Mucosa of stomach (tissue), 1 donor: ENCODE measurements around the gene UNC50.

Source experiments
- H3K27me3 ChIP-seq: one replicate; pipeline ENCODE4 v1.7.0; 2013; ENCODE audit warnings: mild to moderate bottlenecking, low read length; ENCODE audit not compliant: control insufficient read depth, insufficient read depth
- H3K36me3 ChIP-seq: one replicate; pipeline ENCODE4 v1.7.0; 2013; ENCODE audit warnings: low read length; ENCODE audit not compliant: control insufficient read depth, insufficient read depth
- H3K4me1 ChIP-seq: one replicate; pipeline ENCODE4 v1.7.0; 2013; ENCODE audit warnings: mild to moderate bottlenecking, low read length; ENCODE audit not compliant: control insufficient read depth, insufficient read depth
- H3K4me3 ChIP-seq: one replicate; pipeline ENCODE4 v1.7.0; 2013; ENCODE audit warnings: low read length
- H3K9ac ChIP-seq: one replicate; pipeline ENCODE4 v1.7.0; 2013; ENCODE audit warnings: mild to moderate bottlenecking, low read length, moderate library complexity
- H3K9me3 ChIP-seq: one replicate; pipeline ENCODE4 v1.7.0; 2013; ENCODE audit warnings: mild to moderate bottlenecking, low read length, moderate library complexity; ENCODE audit not compliant: control insufficient read depth
- donor health status: Pancreatic carcinoma.

The UNC50 gene

GRCh38 chr2:98568161-98568956 is 40.0 kb upstream of the UNC50 start:
- H3K4me1 ChIP-seq = no peaks in the 10 kb centered on the region
- H3K9ac ChIP-seq = no peak overlapping the region
- no peaks in the 10 kb centered on the region for H3K27me3 ChIP-seq
- peaks cover 6% of the 10 kb centered on the region for H3K36me3 ChIP-seq
- no peak overlapping the region for H3K4me3 ChIP-seq
- H3K9me3 ChIP-seq = no peaks in the 10 kb centered on the region

- peaks cover 6% of the 10 kb centered on the region for H3K36me3 ChIP-seq
Measured at GRCh38 chr2:98569197-98569793, 39.1 kb upstream of the UNC50 start.

GRCh38 chr2:98569915-98570314 is 38.5 kb upstream of the UNC50 start:
- Histone ChIP-seq H3K4me3 (no peak overlapping the region), H3K27me3 (no peaks in the 10 kb centered on the region), H3K9ac (no peak overlapping the region), H3K9me3 (no peaks in the 10 kb centered on the region), H3K36me3 (peaks cover 6% of the 10 kb centered on the region), H3K4me1 (no peaks in the 10 kb centered on the region)

More at GRCh38 chr2:98569197-98569793, 39.1 kb upstream of the UNC50 start:
- Histone ChIP-seq H3K4me3 (no peak overlapping the region), H3K9me3 (no peaks in the 10 kb centered on the region), H3K9ac (no peak overlapping the region), H3K4me1 (no peaks in the 10 kb centered on the region), H3K27me3 (no peaks in the 10 kb centered on the region)

- H3K9ac ChIP-seq = no peak overlapping the region
- no peak overlapping the region for H3K4me3 ChIP-seq
- H3K9me3 ChIP-seq = no peaks in the 10 kb centered on the region
- no peaks in the 10 kb centered on the region for H3K27me3 ChIP-seq
- no peaks in the 10 kb centered on the region for H3K4me1 ChIP-seq
- peaks cover 6% of the 10 kb centered on the region for H3K36me3 ChIP-seq
Measured at GRCh38 chr2:98570356-98570755, 38.0 kb upstream of the UNC50 start.

- peaks cover 6% of the 10 kb centered on the region for H3K36me3 ChIP-seq
- H3K9ac ChIP-seq = no peak overlapping the region
- no peak overlapping the region for H3K4me3 ChIP-seq
- H3K9me3 ChIP-seq = no peaks in the 10 kb centered on the region
- H3K4me1 ChIP-seq = no peaks in the 10 kb centered on the region
- no peaks in the 10 kb centered on the region for H3K27me3 ChIP-seq
Measured at GRCh38 chr2:98571121-98571701, 37.2 kb upstream of the UNC50 start.

GRCh38 chr2:98571796-98572195 is 36.6 kb upstream of the UNC50 start:
- peaks cover 6% of the 10 kb centered on the region for H3K36me3 ChIP-seq
- H3K4me3 ChIP-seq = no peak overlapping the region
- H3K9ac ChIP-seq = no peak overlapping the region
- no peaks in the 10 kb centered on the region for H3K27me3 ChIP-seq
- H3K9me3 ChIP-seq = no peaks in the 10 kb centered on the region
- H3K4me1 ChIP-seq = no peaks in the 10 kb centered on the region

GRCh38 chr2:98572211-98572610 is 36.2 kb upstream of the UNC50 start:
- H3K27me3 ChIP-seq = no peaks in the 10 kb centered on the region
- H3K9ac ChIP-seq = no peak overlapping the region
- H3K36me3 ChIP-seq = peaks cover 6% of the 10 kb centered on the region
- H3K9me3 ChIP-seq = no peaks in the 10 kb centered on the region
- no peaks in the 10 kb centered on the region for H3K4me1 ChIP-seq
- H3K4me3 ChIP-seq = no peak overlapping the region

GRCh38 chr2:98572676-98573075 is 35.7 kb upstream of the UNC50 start:
- H3K9me3 ChIP-seq = no peaks in the 10 kb centered on the region
- H3K4me3 ChIP-seq = no peak overlapping the region
- no peak overlapping the region for H3K9ac ChIP-seq
- H3K27me3 ChIP-seq = no peaks in the 10 kb centered on the region
- no peaks in the 10 kb centered on the region for H3K4me1 ChIP-seq
- H3K36me3 ChIP-seq = peaks cover 6% of the 10 kb centered on the region

- Histone ChIP-seq H3K4me3 (no peak overlapping the region), H3K4me1 (no peaks in the 10 kb centered on the region), H3K27me3 (no peaks in the 10 kb centered on the region), H3K9me3 (no peaks in the 10 kb centered on the region), H3K36me3 (peaks cover 6% of the 10 kb centered on the region), H3K9ac (no peak overlapping the region)
Measured at GRCh38 chr2:98573426-98573825, 35.0 kb upstream of the UNC50 start.

GRCh38 chr2:98576666-98577312 is 31.6 kb upstream of the UNC50 start:
- no peaks in the 10 kb centered on the region for H3K36me3 ChIP-seq
- no peak overlapping the region for H3K9ac ChIP-seq
- H3K9me3 ChIP-seq = no peaks in the 10 kb centered on the region
- H3K27me3 ChIP-seq = no peaks in the 10 kb centered on the region
- no peaks in the 10 kb centered on the region for H3K4me1 ChIP-seq
- H3K4me3 ChIP-seq = no peak overlapping the region

GRCh38 chr2:98577313-98577712 is 31.1 kb upstream of the UNC50 start:
- Histone ChIP-seq H3K4me3 (no peak overlapping the region), H3K27me3 (no peaks in the 10 kb centered on the region), H3K36me3 (no peaks in the 10 kb centered on the region), H3K9me3 (no peaks in the 10 kb centered on the region), H3K9ac (no peak overlapping the region), H3K4me1 (no peaks in the 10 kb centered on the region)

GRCh38 chr2:98578231-98578630 is 30.2 kb upstream of the UNC50 start:
- Histone ChIP-seq H3K9me3 (no peaks in the 10 kb centered on the region), H3K27me3 (no peaks in the 10 kb centered on the region), H3K4me1 (peaks cover under 1% of the 10 kb centered on the region), H3K9ac (no peak overlapping the region), H3K4me3 (no peak overlapping the region), H3K36me3 (no peaks in the 10 kb centered on the region)
